GM19238 (cell line): ENCODE data around the gene IL32.

ENCODE experiments used
- DNase-seq: peaks from one replicate; pipeline ENCODE4 v3.0.0; 2011; ENCODE audit warnings: low spot score; ENCODE audit not compliant: insufficient read length

IL32 gene

GRCh38 chr16:3089717-3090592, 24.5 kb downstream of the IL32 start:
- DNase-seq = no peak

DNA sequence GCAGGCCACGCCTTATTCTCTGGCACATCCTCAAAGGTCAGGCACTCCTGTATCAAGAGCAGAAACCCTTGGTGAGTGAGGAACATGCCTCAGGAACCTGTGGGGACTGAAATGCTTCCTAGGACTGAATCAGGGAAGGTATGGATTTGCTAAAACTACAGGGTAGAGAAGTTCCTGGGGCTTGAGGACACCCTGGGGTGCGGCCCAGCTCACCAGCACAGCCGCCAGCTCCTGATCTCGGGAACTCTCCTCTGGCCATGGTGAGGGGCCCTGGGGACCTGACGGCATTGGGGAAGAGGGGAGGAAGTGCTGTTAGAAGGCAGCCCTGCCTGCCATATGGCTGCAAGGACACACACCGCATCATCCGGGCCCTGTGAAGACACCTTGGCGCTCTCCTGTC, 26.1 kb downstream of the IL32 start:
- no peak for DNase-seq

- no peak for DNase-seq
Observed at GRCh38 chr16:3092501-3092941, 27.1 kb downstream of the IL32 start.

DNA sequence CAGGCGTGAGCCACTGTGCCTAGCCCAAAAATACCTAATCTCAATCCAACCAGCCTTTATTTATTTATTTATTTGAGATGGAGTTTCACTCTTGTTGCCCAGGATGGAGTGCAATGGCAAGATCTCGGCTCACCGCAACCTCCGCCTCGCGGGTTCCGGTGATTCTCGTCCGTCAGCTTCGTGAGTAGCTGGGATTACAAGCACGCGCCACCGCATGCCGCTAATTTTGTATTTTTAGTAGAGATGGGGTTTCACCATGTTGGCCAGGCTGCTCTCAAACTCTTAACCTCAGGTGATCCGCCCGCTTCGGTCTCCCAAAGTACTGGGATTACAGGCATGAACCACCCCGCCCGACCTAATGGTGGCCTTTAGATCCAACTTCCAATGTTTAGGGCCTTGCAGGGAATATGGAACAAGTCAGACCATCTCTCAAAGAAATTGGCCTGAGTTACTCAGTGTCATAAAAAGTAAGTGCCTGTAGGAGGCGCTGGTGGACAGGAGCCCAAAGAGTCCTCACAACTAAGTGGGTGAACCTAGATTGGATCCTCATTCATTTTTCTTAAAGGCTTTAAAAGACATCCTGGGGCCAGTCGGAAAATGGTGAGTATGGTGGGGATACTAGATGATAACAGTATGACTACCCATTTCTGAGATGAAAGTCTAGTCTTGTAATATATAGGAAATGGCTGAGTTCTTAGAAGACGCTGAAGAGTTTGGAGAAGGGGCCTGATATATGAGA, 29.0 kb downstream of the IL32 start:
- no peak for DNase-seq

DNA sequence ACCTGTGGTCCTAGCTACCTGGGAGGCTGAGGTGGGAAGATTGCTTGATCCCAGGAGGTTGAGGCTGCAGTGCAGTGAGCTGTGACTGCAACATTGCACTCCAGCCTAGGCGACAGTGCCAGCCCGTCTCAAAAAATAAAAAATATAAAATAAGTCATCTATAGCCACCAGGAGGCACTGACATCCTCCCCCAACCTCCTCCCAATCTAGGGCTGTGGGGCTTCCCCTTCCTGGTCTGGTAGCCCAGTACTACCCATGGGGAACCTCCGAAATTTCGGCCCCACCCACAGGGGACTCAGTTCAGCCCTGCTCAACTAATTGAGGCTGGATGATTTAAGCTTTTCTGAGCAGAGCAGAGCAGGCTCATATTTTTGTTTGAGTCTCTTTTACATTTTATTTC, 30.4 kb downstream of the IL32 start:
- peak; percentile 87 for DNase-seq

GRCh38 chr16:3096362-3096761, 30.9 kb downstream of the IL32 start:
- DNase-seq = no peak

- no peak for DNase-seq
Observed at GRCh38 chr16:3097266-3097665, 31.8 kb downstream of the IL32 start.

DNA sequence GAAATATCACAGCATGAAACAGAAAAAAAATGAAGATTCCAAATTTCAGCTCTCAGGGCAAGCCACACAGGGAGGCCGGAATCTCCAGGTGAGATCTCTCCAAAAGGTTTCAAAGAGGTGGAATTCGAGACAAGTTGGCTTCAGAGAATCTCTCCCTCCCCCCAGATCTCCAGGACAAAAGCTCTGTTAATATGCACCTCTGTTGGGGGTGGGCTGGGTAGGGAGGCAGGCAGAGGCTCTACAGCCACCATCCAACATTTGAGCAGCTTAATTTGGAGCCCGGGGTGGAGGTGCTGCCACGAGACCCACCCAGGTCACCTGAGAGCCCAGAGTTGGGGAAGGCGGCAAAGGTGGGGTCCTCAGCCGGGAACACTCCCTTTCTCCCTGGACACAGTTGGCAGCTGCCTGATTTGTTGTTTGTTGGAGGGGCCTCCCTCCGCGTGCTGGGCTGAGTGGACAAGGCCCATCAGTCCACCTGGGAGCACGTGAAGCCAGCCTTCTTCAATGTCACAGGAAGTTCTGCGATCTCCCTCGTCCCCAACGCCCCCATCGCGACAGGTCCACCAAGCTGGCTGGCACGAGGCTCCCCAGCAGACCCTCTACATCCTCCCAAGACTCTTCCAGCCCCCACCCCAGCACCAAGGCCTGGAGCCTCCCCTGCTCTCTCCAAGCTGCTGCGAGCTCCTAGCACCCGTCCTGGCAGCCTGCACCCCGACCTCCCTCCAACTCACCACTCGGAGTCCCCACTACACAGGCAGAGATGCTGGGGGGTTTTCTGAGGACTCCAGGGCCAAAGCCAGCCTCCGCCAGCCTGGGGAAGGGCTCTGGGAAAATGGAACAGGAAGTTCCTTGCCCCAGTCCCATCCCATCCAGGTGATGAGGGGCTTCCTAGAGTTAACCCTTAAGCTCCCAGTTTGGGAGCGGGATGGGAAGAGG, 33.3 kb downstream of the IL32 start, which contains the start of gene ZSCAN10:
TSS of gene ZSCAN10 (minus strand) at position 836 of the 936 bp plus-strand sequence. CDS start 6,357 bp downstream, outside the sequence.
- DNase-seq = no peak

- no peak for DNase-seq
Observed at GRCh38 chr16:3099395-3099731, 33.9 kb downstream of the IL32 start.

DNA sequence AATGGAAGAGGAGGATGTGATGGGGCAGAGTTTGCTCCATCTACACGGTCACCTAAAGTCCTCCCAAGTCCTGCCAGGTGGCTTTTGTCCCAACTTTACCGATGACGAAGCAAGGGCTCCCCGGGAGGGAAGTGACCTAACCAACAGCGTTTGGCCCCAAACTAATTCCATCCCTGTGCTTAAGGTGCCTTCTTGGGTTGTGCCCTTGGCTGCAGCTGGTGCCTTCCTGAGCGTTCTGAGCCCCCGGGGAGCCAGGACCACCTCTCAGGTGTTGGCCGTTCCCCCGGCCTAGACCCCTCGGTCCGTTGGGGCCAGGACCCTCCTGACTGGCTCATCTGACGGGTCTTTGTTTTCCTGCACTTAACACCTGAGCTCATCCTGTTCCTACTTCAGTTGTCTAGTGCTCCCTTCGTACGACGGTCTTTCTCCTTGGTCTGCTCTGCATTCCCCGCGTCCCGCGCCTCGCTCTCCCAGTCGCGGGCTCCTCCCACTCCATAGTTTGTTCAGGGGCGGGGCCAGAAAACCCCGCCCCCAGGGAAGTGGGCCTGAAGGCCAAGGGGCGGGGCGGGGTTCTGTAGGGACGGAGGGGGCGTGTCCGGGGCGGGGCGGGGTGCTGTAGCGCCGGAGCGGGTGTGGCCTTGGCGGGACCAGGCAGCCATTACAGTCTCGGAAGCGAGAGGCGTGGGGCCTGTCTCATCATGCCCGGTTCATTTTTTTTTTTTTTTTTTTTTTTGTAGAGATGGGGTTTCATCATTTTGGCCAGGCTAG, 34.5 kb downstream of the IL32 start:
- peak; percentile 93 for DNase-seq

DNA sequence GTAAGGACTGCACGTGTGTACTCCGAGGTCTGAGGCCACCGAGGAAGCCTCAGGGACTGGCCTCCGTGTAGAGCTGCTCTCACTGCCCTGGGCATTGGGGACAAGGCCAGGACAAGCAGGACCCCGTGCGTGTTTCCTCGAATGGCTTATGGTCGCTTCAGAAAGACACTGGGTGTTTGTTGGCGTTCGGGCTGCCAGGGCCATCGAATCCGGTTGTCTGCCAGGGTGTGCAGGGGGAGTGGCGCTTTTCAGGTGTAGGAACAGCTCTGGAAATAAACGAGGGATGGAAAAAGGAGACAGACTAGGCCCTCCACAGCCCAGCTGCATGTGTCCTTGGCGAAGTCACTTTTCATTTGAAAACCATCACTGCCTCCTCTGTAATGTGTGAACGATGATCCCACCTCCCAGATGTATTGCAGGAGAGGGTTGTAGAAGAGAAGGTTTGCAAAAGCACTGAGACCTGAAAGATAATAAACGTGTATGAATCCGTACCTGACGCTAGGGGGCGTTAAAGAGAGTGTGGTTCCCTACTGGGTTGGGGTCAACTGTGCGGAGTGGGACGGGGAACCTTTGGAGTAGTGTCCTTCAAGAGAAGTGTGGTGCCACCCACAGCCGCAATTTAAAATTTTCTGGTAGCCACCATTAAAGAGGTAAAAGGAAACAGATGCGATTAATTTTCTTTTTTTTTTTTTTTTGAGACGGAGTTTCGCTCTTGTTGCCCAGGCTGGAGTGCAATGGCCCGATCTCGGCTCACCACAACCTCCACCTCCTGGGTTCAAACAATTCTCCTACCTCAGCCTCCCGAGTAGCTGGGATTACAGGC, 35.8 kb downstream of the IL32 start:
- no peak for DNase-seq

DNA sequence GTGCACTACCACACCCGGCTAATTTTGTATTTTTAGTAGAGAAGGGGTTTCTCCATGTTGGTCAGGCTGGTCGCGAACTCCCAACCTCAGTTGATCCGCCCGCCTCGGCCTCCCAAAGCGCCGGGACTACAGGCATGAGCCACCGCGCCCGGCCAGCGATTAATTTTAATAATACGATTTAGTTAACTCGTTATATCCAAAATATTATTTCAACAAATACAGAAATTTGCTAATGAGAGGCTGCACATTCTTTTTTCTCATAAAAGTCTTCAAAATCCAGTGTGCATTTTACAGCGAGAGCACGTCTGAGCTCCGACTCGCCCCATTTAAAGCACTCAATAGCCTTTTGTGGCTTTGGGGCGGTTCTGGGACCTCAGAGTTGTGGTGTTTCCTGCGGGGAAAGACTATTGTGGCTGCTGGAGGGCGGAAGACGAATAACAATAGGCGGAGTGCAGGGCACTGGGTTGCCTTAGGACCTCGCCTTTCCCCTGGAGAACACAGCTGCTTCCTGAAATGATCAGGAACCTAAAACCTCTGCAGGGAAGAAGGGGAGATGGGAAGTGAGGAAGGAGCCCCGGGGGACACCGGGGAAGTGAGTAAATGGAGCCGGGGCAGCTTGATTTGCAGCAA, 36.5 kb downstream of the IL32 start:
- DNase-seq = no peak

DNA sequence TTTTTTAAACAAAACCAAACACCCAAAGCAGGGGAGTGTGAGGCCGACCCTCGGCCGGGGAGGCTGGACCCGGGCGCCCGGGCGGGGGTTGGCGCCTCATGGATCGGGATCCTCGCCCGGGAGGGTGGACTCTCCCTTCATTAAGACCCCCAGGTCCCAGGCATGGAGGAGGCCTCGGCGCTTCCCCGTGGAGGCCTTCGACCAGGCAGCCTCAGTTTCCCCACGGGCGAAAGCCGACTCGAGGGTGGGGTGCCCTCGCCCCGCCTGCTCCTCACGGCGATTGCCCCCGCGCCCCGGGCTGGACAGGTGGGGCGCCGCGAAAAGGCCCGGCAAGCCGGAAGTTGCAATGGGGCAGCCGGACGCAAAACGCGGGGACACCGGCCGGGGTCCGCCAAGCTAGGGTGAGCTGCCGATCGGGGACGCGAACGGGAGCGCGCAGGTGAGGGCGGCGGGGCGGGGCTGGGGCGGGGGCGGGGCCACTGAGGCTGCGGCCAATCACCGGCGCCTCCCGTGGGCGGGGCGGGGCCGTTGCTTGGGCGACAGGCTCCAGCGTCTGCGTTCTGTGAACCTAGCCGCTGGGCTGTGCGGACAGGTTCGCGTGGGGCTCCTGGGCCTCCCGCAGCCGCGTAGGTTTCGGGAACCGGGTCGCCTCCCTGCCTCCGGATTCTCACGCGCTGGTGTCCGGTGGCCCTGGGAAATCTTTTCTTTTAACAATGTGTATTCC, 40.9 kb downstream of the IL32 start:
- peak; percentile 98 for DNase-seq

- peak; percentile 52 for DNase-seq
Observed at GRCh38 chr16:3112058-3112880, 46.8 kb downstream of the IL32 start, which contains the start of gene ZNF205. Gene ZNF205, plus strand, starts transcription at chr16:3112586. Its CDS starts 845 bp downstream, at chr16:3113431.

GRCh38 chr16:3112881-3113574, 47.6 kb downstream of the IL32 start:
- DNase-seq = no peak

DNA sequence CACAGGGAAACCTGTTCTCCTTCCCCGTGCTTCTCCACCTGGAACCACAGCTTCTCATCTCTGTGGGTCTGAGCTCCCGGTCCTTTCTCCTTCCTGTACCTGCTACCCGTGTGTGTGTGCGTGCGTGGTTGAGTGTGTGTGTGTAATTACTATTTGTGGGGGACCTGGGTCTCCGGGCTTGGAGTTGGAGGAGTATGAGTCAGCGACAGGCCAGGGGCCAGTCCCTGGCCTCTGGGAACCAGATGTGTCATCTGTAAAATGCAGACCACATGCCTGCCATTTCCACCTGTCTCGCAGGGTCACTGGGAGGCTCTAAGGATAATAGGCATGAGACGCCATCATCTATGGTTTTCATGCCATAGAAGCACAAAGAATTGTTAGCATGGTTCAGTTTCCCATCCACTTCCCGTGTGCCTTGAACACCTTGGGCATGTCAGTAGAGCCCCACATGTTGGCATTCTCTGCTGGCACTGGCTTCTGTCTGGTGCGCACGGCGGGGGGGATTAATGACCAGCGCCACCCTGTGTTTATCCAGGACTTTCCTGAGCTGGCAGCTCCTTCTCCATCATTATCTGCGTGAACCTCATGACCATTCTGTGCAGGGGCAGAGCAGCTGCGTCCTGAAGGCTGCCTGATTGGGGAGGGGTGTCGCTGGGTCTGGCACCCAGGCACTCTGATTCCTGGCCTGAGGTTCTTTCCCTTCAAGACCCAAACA, 48.5 kb downstream of the IL32 start:
- no peak for DNase-seq
